Adrenal gland (tissue), 12 donors: ENCODE measurements around the gene BRCA2. TPM values are rescaled to one million over a fixed set of nuclear protein-coding genes. Genes with fewer than 3 reads are reported as not detected.

Experiments used
- DNase-seq, 7 donors: peaks; one replicate each; pipeline ENCODE4 v3.0.0-alpha.2; 2019 to 2020
- H3K27ac ChIP-seq, 5 donors: fragments of 200-600 bp; sonication (generic) in 4 of 5; 1 replicate in 3 of 5; 2 replicates in 2 of 5; pipeline versions ENCODE4 v1.5.1 to v1.8.0; 2016 to 2020; ENCODE audit warnings: mild to moderate bottlenecking in 1 of 5
- H3K27me3 ChIP-seq: fragments of 200-600 bp; 2 replicates; pipeline ENCODE4 v1.8.0; 2021
- H3K36me3 ChIP-seq, 2 donors: fragments of 200-600 bp; replicated peaks in 1 of 2; 1 replicate in 1 of 2; 2 replicates in 1 of 2; pipeline versions ENCODE4 v1.5.1 to v1.8.0; 2018 to 2022
- H3K4me1 ChIP-seq, 2 donors: fragments of 200-600 bp; replicated peaks in 1 of 2; 1 replicate in 1 of 2; 2 replicates in 1 of 2; pipeline versions ENCODE4 v1.5.1 to v1.8.0; 2018 to 2021
- H3K4me3 ChIP-seq, 4 donors: fragments of 200-600 bp; sonication (generic) in 3 of 4; one replicate each; pipeline ENCODE4 v1.5.1; 2016 to 2018
- H3K9me3 ChIP-seq, 3 donors: fragments of 200-600 bp; sonication (generic) in 1 of 3; replicated peaks in 1 of 3; 1 replicate in 2 of 3; 2 replicates in 1 of 3; pipeline versions ENCODE4 v1.5.1 to v1.8.0; 2016 to 2021
- CTCF ChIP-seq, 6 experiments: fragments of 450-650 bp in 4 of 6; fragments of 200-600 bp in 2 of 6; sonication (generic) in 1 of 6; IDR thresholded peaks; 1 replicate in 5 of 6; 2 replicates in 1 of 6; pipeline versions ENCODE4 v1.5.1 to v1.8.0; 2016 to 2021; ENCODE audit warnings: antibody characterized with exemption in 6 of 6, mild to moderate bottlenecking in 2 of 6, moderate library complexity in 1 of 6
- POLR2A ChIP-seq, 2 donors: fragments of 450-650 bp; IDR thresholded peaks; one replicate each; pipeline ENCODE4 v1.6.1; 2017; ENCODE audit warnings: antibody characterized with exemption in 2 of 2, mild to moderate bottlenecking in 2 of 2, moderate library complexity in 1 of 2
- WGBS, 4 donors: extraction: QIAGEN DNeasy Blood & Tissue Kit in 2 of 4; methylation state at CpG; one replicate each; pipeline versions ENCODE4 v1.1.5 to v1.1.7; 2013 to 2017; 5-methylcytosine and 5-hydroxymethylcytosine counted together
- intact Hi-C, 2 donors: fragments of 100-400 bp; cut with DNase I; formaldehyde crosslinking; loops; one replicate each; pipeline versions ENCODE4 v1.14.1 to v1.15.0; 2022 to 2023
- polyA plus RNA-seq, 3 donors: library from polyadenylated mRNA; stranded (reverse); fragments of 200-250 nt in 2 of 3; fragments of 350-450 nt in 1 of 3; fragmentation: Illumina TruSeq in 1 of 3; extraction: RNeasy Lipid Tissue Mini Kit (QIAGEN cat#74804) in 1 of 3; gene quantifications; one replicate each; pipeline ENCODE4 v1.2.3, GENCODE V29; 2013 to 2014
- total RNA-seq, 9 donors: library from RNA; depleted of rRNA in 4 of 9; stranded (reverse); fragments of >200 nt in 4 of 9; fragments of 120-200 nt in 1 of 9; fragmentation: NEBNext Ultra II Directional in 1 of 9; extraction: Animal tissue kit (Norgen Biotek cat#: 25700) in 1 of 9; gene quantifications; one replicate each; pipeline versions ENCODE4 v1.1.0 to v1.2.4, GENCODE V29; 2013 to 2023
- donor health status: healthy with polysubstance abuse.
- donor health status: Bipolar disorder and iron deficiency.
- donor health status: DM: yes; HTN: yes; CAD: no.
- donor health status: DM: no; HTN: no; CAD: no.
- donor health status: DM: no; HTN: no; CAD: no.
- donor health status: DM: yes; HTN: yes; CAD: no.

Gene BRCA2
- total and polyA plus RNA-seq, 12 donors, result 0.07 to 4.5 (median 1.2) TPM

- WGBS, 4 donors, result 85 to 92% (median 89%) methylated on average over 2 of the region's 2 CpGs
- Histone ChIP-seq H3K27ac (no peak overlapping the region), H3K36me3 (no peaks in the 10 kb centered on the region), H3K9me3 (no peaks in the 10 kb centered on the region), H3K4me1 (no peaks in the 10 kb centered on the region), H3K4me3 (no peak overlapping the region), H3K27me3 (no peaks in the 10 kb centered on the region)
- DNase-seq, result no peak
- intact Hi-C loops, result no loop called here
- TF ChIP-seq POLR2A (IDR thresholded peaks at IDR 0.05) (no peak), CTCF (IDR thresholded peaks at IDR 0.05) (no peak)
Observed at GRCh38 chr13:32282096-32282711, 33.1 kb upstream of the BRCA2 start.

DNA sequence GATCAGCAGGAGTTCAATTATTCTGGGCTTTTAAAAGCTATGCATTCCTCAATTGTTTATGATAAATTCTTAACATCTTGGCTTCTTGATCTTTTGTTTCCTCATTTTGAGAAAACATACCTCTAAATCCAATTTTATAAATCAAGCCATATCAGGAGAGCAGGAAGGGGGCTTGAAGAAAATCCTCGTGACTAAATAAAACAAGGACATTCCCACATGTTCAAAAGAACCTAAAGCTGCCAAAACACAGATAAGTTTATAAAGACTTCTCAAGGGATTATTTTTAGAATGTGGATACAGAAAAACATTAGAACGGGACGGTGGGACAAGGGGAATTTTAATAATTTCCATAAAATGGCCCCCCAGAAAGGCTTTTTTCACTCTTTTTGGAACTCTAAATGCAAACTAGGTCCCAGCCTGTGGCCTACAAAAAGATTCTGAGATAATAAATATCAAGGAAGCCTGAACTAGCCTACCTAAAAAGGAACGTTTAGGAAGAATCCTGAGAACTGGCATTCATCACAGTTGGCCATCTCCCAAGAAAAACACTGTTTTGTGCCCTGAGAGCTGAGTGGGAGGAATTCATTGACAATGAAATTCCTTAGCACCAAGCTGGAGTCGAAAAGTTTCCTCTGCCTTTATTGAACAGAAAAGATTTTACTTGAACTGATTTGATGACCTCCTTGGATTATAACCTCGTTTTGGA is 30.2 kb upstream of the BRCA2 start:
- no peak overlapping the region for H3K4me3 ChIP-seq
- 17 to 28% (median 24%) methylated on average over 6 of the region's 6 CpGs for WGBS, 4 donors
- no peak overlapping the region for H3K27ac ChIP-seq
- TF ChIP-seq CTCF (IDR thresholded peaks at IDR 0.05) (no peak), POLR2A (IDR thresholded peaks at IDR 0.05) (no peak)
- H3K36me3 ChIP-seq, result no peaks in the 10 kb centered on the region
- H3K27me3 ChIP-seq, result no peaks in the 10 kb centered on the region
- H3K4me1 ChIP-seq, result no peaks in the 10 kb centered on the region
- peak; percentile 28 to 72 (median 38) for DNase-seq
- intact Hi-C loops, result no loop called here
- no peaks in the 10 kb centered on the region for H3K9me3 ChIP-seq

DNA sequence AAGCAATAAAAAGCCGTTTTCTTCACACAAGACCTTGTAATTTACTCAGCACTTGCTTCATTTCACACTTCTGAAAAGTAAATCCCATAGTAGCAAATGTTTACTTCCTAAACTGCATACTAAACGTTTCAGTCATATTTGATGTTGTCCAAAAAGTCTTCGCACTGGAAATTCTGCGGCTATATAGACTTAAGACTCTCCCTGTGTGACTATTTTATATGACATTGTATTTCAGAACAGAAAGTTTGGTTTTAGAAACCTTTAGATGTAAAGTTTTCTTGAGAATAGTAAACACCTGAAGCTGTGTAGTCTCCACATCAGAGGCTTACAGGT is 29.7 kb upstream of the BRCA2 start:
- no peak for TF ChIP-seq POLR2A (IDR thresholded peaks at IDR 0.05)
- TF ChIP-seq CTCF (IDR thresholded peaks at IDR 0.05), result no peak
- no peak for DNase-seq
- Histone ChIP-seq H3K9me3 (no peaks in the 10 kb centered on the region), H3K4me3 (no peak overlapping the region), H3K36me3 (no peaks in the 10 kb centered on the region), H3K4me1 (no peaks in the 10 kb centered on the region), H3K27ac (no peak overlapping the region), H3K27me3 (no peaks in the 10 kb centered on the region)
- intact Hi-C loops, result no loop called here
- WGBS, 4 donors, result 49 to 58% (median 53%) methylated on average over 4 of the region's 4 CpGs

DNA sequence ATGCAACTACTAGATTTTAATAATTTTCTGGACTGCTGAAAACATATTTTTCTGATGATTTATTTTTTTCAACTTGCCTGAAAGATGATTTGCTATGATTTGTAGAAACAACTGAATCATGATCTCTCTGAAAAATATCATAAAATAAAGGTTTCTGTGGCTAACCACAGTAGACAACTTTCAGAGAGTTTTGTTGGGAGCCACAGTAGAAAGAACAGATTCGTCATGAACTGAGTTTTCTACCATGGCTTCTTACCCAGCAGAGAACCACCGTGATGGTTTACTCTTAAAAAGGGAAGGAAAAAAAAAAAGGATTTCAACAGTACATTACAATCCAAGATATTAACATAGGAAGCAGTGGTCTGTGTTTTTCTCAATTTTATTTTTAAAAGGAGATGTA is 18.1 kb upstream of the BRCA2 start:
- no peaks in the 10 kb centered on the region for H3K9me3 ChIP-seq
- H3K4me1 ChIP-seq, result no peaks in the 10 kb centered on the region
- H3K36me3 ChIP-seq, result no peaks in the 10 kb centered on the region
- no peak for DNase-seq
- WGBS, 4 donors, result 60 to 84% (median 71%) methylated on average over 2 of the region's 2 CpGs
- no peak overlapping the region for H3K27ac ChIP-seq
- intact Hi-C loops, result no loop called here
- peaks cover 6% of the 10 kb centered on the region for H3K27me3 ChIP-seq
- TF ChIP-seq CTCF (IDR thresholded peaks at IDR 0.05) (no peak), POLR2A (IDR thresholded peaks at IDR 0.05) (no peak)
- no peak overlapping the region for H3K4me3 ChIP-seq
